ENCODE data around the gene KRTAP10-1.
"Not testable (repeated sequence)": the region's sequence is repeated elsewhere in the genome, so short reads cannot be mapped to it uniquely, and the experiment has no call there.

Gene KRTAP10-1

GRCh38 chr21:44581158-44581557 is 41.2 kb upstream of the KRTAP10-1 start:
- no peaks in the 10 kb centered on the region; the same call in 1 of the 2 replicates for H3K27me3 ChIP-seq (ENCODE audit: insufficient read depth, low read length)
- no peak overlapping the region for H3K27ac ChIP-seq (ENCODE audit: low read depth, low read length, poor library complexity, severe bottlenecking)
- H3K4me1 ChIP-seq (ENCODE audit: insufficient read depth, low read length, severe bottlenecking), result no peaks in the 10 kb centered on the region
- H3F3A ChIP-seq (ENCODE audit: insufficient read depth, low read length), result no peaks in the 10 kb centered on the region
- no peaks in the 10 kb centered on the region; the same call in 1 of the 2 replicates for H3K36me3 ChIP-seq (ENCODE audit: insufficient read depth, low read length)
- no peaks in the 10 kb centered on the region for H4K20me1 ChIP-seq (ENCODE audit: insufficient read depth, low read length)
- no peak overlapping the region for H3K4me3 ChIP-seq (ENCODE audit: low read depth, low read length, poor library complexity, severe bottlenecking)
- H3K9ac ChIP-seq (ENCODE audit: low read length), result no peak overlapping the region
- H2AFZ ChIP-seq (ENCODE audit: low read length), result no peak overlapping the region
- TF ChIP-seq EZH2 (IDR thresholded peaks at IDR 0.05; ENCODE audit: borderline replicate concordance, low read length), result no peak
- TF ChIP-seq CTCF (IDR thresholded peaks at IDR 0.05; ENCODE audit: low read length), result no peak
- no peak overlapping the region for H3K4me2 ChIP-seq (ENCODE audit: low read length)
- peaks cover 4% of the 10 kb centered on the region; the same call in 1 of the 2 replicates for H3K9me3 ChIP-seq (ENCODE audit: low read length)
- no peaks in the 10 kb centered on the region for H3K9me2 ChIP-seq (ENCODE audit: low read depth, low read length)
- no peaks in the 10 kb centered on the region for H3K79me2 ChIP-seq (ENCODE audit: insufficient read depth, low read length)

- not testable (repeated sequence) for H3K27ac ChIP-seq (ENCODE audit: low read depth, low read length, poor library complexity, severe bottlenecking); H3K36me3 ChIP-seq (ENCODE audit: insufficient read depth, low read length); H3K9me3 ChIP-seq (ENCODE audit: low read length); H3K4me1 ChIP-seq (ENCODE audit: insufficient read depth, low read length, severe bottlenecking); H3F3A ChIP-seq (ENCODE audit: insufficient read depth, low read length); H3K9ac ChIP-seq (ENCODE audit: low read length); H3K79me2 ChIP-seq (ENCODE audit: insufficient read depth, low read length); H3K4me2 ChIP-seq (ENCODE audit: low read length); H4K20me1 ChIP-seq (ENCODE audit: insufficient read depth, low read length); H3K4me3 ChIP-seq (ENCODE audit: low read depth, low read length, poor library complexity, severe bottlenecking); H3K9me2 ChIP-seq (ENCODE audit: low read depth, low read length); H3K27me3 ChIP-seq (ENCODE audit: insufficient read depth, low read length); H2AFZ ChIP-seq (ENCODE audit: low read length)
Measured at GRCh38 chr21:44580231-44580821, 40.3 kb upstream of the KRTAP10-1 start, which contains the start of gene KRTAP10-5. KRTAP10-5 (minus strand) TSS chr21:44580604; CDS start chr21:44580578, 26 bp downstream.

- H3K9me3 ChIP-seq (ENCODE audit: low read length), result peaks cover 4% of the 10 kb centered on the region; the same call in 1 of the 2 replicates
- H3K4me1 ChIP-seq (ENCODE audit: insufficient read depth, low read length, severe bottlenecking), result no peaks in the 10 kb centered on the region
- no peak overlapping the region for H2AFZ ChIP-seq (ENCODE audit: low read length)
- no peak overlapping the region for H3K4me2 ChIP-seq (ENCODE audit: low read length)
- H3K27me3 ChIP-seq (ENCODE audit: insufficient read depth, low read length), result no peaks in the 10 kb centered on the region; the same call in 1 of the 2 replicates
- no peak overlapping the region for H3K4me3 ChIP-seq (ENCODE audit: low read depth, low read length, poor library complexity, severe bottlenecking)
- H3K9ac ChIP-seq (ENCODE audit: low read length), result no peak overlapping the region
- H3F3A ChIP-seq (ENCODE audit: insufficient read depth, low read length), result no peaks in the 10 kb centered on the region
- H4K20me1 ChIP-seq (ENCODE audit: insufficient read depth, low read length), result no peaks in the 10 kb centered on the region
- no peak for TF ChIP-seq CTCF (IDR thresholded peaks at IDR 0.05; ENCODE audit: low read length)
- no peak for TF ChIP-seq EZH2 (IDR thresholded peaks at IDR 0.05; ENCODE audit: borderline replicate concordance, low read length)
- H3K9me2 ChIP-seq (ENCODE audit: low read depth, low read length), result no peaks in the 10 kb centered on the region
- H3K79me2 ChIP-seq (ENCODE audit: insufficient read depth, low read length), result no peaks in the 10 kb centered on the region
- no peak overlapping the region for H3K27ac ChIP-seq (ENCODE audit: low read depth, low read length, poor library complexity, severe bottlenecking)
- H3K36me3 ChIP-seq (ENCODE audit: insufficient read depth, low read length), result no peaks in the 10 kb centered on the region; the same call in 1 of the 2 replicates
Measured at GRCh38 chr21:44579833-44580144, 39.8 kb upstream of the KRTAP10-1 start.

Measured in OCI-LY1 (cell line).